SU-DHL-6 (cell line): Measurements from ENCODE around the gene CUEDC1.

ENCODE experiments used
- EZH2phosphoT487 ChIP-seq: fragments of 200-600 bp; sonication (generic), shearing (Covaris generic); conservative IDR thresholded peaks from 2 replicates; pipeline ENCODE4 v1.6.1; 2018; ENCODE audit warnings: mild to moderate bottlenecking, antibody characterized with exemption, low read length, moderate library complexity, mixed read lengths
- TF ChIP-seq, protein P1 (sequence below): fragments of 200-600 bp; sonication (generic); IDR thresholded peaks from one replicate; pipeline ENCODE4 v1.5.1; 2017; ENCODE audit warnings: antibody characterized with exemption, mild to moderate bottlenecking, low read length, moderate library complexity; ENCODE audit not compliant: insufficient read depth, poor library complexity, severe bottlenecking

DNA sequence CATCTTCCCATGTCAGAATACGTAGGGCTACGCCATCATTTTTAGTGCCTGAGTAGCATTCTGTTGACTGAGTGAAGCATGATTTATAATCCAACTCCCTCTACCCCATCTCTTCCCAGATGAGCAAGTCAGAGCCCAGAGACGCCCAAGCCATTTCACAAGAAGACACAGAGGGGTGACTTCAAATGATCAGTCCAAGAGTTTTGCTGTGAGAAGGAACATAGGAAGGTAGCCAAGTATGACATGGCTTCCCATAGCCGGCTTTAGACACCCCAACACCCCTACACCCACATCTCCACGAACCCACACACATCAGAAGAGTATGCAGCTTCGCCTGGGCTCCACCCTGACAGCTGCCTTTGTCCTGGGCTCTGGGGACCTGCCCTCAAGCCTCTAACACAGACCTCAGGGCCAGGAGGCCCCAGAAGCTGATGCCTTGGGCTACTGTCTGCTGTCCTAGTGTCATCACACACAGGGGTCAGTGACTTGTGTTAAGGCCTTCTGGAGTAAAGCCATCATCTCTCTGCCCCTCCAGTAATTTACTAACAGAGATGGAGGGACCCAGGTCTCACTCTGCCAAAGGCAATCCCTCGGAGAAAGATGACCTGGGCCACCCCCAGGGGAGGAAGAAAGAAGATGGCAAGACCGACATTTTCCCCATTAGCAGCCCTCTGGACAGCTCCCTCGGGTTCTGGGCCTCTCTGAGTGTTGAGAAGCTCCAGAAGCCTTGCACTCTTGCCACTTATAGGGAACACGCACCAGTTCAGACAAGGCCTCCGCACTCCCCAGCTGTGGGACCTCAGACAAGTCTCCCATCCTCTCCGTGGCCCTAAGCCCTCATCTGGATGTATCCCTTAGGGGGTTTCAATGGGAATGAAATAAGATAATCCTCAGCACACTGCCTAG is 66.6 kb downstream of the CUEDC1 start:
- TF ChIP-seq, protein P1, sequence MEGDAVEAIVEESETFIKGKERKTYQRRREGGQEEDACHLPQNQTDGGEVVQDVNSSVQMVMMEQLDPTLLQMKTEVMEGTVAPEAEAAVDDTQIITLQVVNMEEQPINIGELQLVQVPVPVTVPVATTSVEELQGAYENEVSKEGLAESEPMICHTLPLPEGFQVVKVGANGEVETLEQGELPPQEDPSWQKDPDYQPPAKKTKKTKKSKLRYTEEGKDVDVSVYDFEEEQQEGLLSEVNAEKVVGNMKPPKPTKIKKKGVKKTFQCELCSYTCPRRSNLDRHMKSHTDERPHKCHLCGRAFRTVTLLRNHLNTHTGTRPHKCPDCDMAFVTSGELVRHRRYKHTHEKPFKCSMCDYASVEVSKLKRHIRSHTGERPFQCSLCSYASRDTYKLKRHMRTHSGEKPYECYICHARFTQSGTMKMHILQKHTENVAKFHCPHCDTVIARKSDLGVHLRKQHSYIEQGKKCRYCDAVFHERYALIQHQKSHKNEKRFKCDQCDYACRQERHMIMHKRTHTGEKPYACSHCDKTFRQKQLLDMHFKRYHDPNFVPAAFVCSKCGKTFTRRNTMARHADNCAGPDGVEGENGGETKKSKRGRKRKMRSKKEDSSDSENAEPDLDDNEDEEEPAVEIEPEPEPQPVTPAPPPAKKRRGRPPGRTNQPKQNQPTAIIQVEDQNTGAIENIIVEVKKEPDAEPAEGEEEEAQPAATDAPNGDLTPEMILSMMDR, result no peak
- TF ChIP-seq EZH2phosphoT487, result no peak
